Brain microvascular endothelial cell (primary cell): Measurements from ENCODE around the gene SFMBT2.

ENCODE experiments used
- DNase-seq: peaks from one replicate; pipeline ENCODE4 v3.0.0-alpha.2; 2020
- H3K27ac ChIP-seq: fragments of 250-450 bp; sonication (Bioruptor Pico); 2 replicates; pipeline ENCODE4 v1.5.1; 2020; ENCODE audit warnings: mild to moderate bottlenecking, moderate library complexity
- H3K27me3 ChIP-seq: fragments of 250-450 bp; sonication (Bioruptor Pico); replicated peaks from 2 replicates; pipeline ENCODE4 v1.5.1; 2020; ENCODE audit warnings: mild to moderate bottlenecking
- H3K36me3 ChIP-seq: fragments of 250-450 bp; sonication (Bioruptor Pico); replicated peaks from 2 replicates; pipeline ENCODE4 v1.5.1; 2020; ENCODE audit warnings: mild to moderate bottlenecking
- H3K4me3 ChIP-seq: 2 replicates; pipeline ENCODE4 v1.5.1; 2011; ENCODE audit warnings: low read depth, mild to moderate bottlenecking, control low read depth, low read length, moderate library complexity
- CTCF ChIP-seq: IDR thresholded peaks from 2 replicates; pipeline ENCODE4 v1.5.1; 2011; ENCODE audit warnings: low read depth, mild to moderate bottlenecking, moderate library complexity, low read length, control low read depth, inconsistent platforms; ENCODE audit errors: missing control alignments
- in situ Hi-C: cut with HindIII; loops from 2 replicates; pipeline ENCODE4 v1.10.0; 2017; ENCODE audit warnings: low sequenced_read_pairs, low pct_ligation_motif_present

The SFMBT2 gene

DNA sequence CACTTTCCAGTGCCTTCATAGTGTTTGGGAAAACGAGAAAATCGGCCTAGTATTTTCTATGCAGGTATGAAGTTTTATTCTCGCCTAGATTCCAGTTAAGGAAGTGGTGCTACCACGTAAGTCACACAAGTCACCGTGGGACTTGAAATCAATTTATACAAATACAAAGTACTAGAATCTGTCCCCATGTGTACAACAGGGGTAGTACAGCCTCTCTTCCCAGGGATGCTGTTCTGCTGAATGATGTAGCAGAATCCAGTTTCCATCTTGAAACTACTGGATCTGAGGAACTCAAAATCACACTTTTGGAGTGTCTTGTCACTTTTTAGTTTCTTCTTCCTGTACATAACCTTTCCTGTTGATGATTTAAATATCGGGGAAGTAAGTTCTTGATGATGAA is 129.4 kb downstream of the SFMBT2 start:
- Histone ChIP-seq H3K36me3 (no peaks in the 10 kb centered on the region), H3K27me3 (no peaks in the 10 kb centered on the region), H3K27ac (no peak overlapping the region), H3K4me3 (no peak overlapping the region)
- TF ChIP-seq CTCF: no peak
- no peak for DNase-seq
- in situ Hi-C loops: no loop called here

DNA sequence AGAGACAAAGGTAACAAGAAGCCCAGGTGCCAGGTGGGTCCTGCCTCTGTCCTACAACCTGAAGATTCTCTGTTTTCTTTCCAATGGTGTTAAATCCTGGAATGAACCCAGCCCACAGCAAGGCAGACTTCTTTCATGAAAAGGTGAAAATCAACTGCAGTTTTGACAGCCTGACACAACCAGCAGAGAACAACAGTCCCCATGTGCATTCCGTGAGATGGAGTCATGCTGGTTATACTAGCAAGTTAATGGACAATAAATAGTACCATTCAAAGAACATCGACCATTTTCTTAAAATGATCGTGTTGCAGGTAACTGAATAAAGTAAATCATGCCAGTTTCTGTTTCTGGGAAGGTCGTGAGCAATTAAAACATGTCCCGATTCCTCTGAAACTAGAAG is 131.5 kb downstream of the SFMBT2 start:
- no peak overlapping the region for H3K4me3 ChIP-seq
- H3K36me3 ChIP-seq: no peaks in the 10 kb centered on the region
- no peak for TF ChIP-seq CTCF
- no peaks in the 10 kb centered on the region for H3K27me3 ChIP-seq
- in situ Hi-C loops: no loop called here
- no peak overlapping the region for H3K27ac ChIP-seq
- DNase-seq: no peak

DNA sequence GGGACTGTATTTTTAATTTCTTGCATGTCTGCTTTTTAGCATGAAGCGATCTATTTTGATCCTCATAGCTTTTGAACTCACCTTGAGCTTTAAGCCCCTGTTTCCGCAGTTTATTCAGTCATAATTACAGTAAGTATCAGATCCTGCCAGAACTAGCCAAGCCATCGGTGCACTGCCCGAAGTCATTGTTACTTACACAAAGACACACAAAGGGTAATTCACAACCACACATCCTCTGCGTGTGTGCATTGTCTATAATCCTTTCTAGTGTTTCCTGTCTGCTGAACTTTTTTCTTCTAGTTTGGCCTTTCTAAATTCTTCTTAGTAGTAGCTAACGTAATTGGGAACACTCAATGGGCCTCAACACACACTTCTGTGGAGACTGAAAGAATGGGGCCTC is 133.0 kb downstream of the SFMBT2 start:
- in situ Hi-C loops: no loop called here
- no peak overlapping the region for H3K4me3 ChIP-seq
- no peak for TF ChIP-seq CTCF
- H3K27me3 ChIP-seq: no peaks in the 10 kb centered on the region
- H3K36me3 ChIP-seq: no peaks in the 10 kb centered on the region
- no peak overlapping the region for H3K27ac ChIP-seq
- no peak for DNase-seq

- H3K27me3 ChIP-seq: no peaks in the 10 kb centered on the region
- DNase-seq: no peak
- H3K36me3 ChIP-seq: no peaks in the 10 kb centered on the region
- H3K27ac ChIP-seq: no peak overlapping the region
- in situ Hi-C loops: no loop called here
- no peak for TF ChIP-seq CTCF
- H3K4me3 ChIP-seq: no peak overlapping the region
Measured at GRCh38 chr10:7277432-7277831, 133.4 kb downstream of the SFMBT2 start.

- in situ Hi-C loops: no loop called here
- H3K27me3 ChIP-seq: no peaks in the 10 kb centered on the region
- no peak for TF ChIP-seq CTCF
- no peak overlapping the region for H3K27ac ChIP-seq
- no peak overlapping the region for H3K4me3 ChIP-seq
- no peaks in the 10 kb centered on the region for H3K36me3 ChIP-seq
- no peak for DNase-seq
Measured at GRCh38 chr10:7275761-7276440, 134.9 kb downstream of the SFMBT2 start.

DNA sequence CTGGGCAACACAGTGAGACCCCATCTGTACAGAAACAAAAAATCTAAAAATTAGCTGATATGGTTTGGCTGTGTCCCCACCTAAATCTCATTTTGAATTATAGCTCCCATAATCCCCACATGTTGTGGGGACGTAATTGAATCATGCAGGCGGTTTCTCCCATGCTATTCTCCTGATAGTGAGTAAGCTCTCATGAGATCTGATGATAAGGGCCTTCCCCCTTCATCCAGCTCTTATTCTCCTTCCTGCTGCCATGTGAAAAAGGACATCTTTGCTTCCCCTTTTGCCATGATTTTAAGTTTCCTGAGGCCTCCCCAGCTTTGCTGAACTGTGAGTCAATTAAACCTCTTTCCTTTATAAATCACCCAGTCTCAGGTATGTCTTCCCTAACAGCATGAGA is 136.5 kb downstream of the SFMBT2 start:
- DNase-seq: no peak
- H3K27ac ChIP-seq: no peak overlapping the region
- no peak overlapping the region for H3K4me3 ChIP-seq
- in situ Hi-C loops: loop anchor here (25.0 kb wide), 1 partner anchor 137 kb away; no protein-coding TSS in a partner anchor
- H3K36me3 ChIP-seq: no peaks in the 10 kb centered on the region
- no peaks in the 10 kb centered on the region for H3K27me3 ChIP-seq
- no peak for TF ChIP-seq CTCF
